ENCODE measurements around the gene UBE2J2. TPM values are rescaled to one million over a fixed set of nuclear protein-coding genes. Genes with fewer than 3 reads are reported as not detected.

Gene UBE2J2
- total and polyA plus RNA-seq, 10 donors: 39.1 to 69.7 (median 55.3) TPM

DNA sequence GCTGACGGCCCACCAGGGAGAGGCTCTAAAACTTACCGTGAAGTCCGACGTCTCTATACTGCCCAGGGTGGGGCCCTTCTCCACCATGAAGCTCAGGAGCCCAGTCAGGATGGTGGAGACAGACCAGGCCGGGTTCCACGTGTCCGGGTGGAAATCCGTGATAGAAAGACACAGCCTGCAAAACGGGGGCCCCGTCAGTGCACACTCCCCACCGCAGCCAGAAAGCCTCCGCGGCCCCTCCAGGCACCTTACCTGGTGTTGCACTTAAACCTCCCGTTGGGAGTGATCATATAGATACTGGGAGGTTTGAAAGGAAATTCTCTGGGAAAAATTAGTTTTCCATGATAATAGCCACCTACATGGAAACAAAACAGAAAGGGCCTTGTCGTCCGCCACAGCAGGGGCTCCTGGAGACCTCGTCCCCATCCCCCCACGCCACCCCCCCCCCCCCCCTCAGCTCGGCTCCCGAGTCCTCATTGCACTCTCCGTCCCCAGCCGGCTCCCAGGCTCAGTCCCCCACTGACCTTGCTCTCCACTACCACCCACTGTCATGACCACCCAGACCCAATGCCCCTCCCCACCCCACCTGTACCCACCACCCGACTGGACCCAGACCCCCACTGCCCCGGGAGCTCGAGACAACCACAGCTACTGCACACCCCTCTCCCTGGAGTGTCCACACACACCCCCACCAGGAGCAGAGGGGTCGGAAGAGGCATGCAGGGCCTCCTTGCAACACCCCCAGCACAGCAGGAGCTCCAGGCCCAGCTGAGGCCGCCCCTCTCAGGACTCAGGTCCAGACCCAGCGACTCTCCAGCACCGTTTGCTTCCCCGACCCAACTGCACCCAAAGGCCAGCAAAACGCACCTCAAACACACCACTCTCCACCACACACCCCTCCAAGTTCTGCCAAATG lies 16.4 kb downstream of the UBE2J2 start:
- intact Hi-C loops (cut with DNase I; ENCODE audit: low total_unique reads): no loop called here
- H3K4me3 ChIP-seq: no peak overlapping the region
- TF ChIP-seq POLR2A (IDR thresholded peaks at IDR 0.05) (no peak), POLR2AphosphoS5 (IDR thresholded peaks at IDR 0.05) (no peak), CTCF (IDR thresholded peaks at IDR 0.05 in 8 of 11, conservative IDR thresholded peaks at IDR 0.05 in 3 of 11) (no peak)
- DNase-seq: no peak
- 90 to 94% (median 94%) methylated on average over 27 to 31 of the region's 31 CpGs for WGBS, 5 donors
- H3K27ac ChIP-seq: no peak overlapping the region
- no peaks in the 10 kb centered on the region for H3K27me3 ChIP-seq (replicated peaks in 1 of 7)
- H3K36me3 ChIP-seq: peaks cover 0 to 100% (median 75%) of the 10 kb centered on the region in 6 donors
- H3K4me1 ChIP-seq: peaks cover 0 to 41% (median 28%) of the 10 kb centered on the region in 6 donors
- H3K9me3 ChIP-seq: no peaks in the 10 kb centered on the region

DNA sequence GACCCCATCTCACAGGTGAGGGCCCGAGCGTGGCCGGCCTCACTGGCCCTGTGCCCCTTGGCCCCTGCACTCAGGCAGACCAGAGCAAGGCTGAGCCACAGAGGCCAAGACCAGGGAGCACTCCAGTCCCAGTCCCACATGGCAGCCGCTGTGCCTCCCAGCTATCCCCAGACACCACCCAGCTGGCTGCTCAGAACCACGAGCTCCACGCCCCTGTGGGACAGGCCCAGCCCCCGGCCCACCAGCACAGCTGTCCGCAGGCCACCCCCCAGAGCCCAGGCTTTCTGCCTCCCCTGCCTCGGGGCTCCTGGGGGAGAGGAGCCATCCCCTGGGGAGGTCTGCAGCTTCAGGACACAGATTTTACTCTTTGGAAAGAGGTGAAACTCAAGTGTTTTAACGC lies 18.0 kb downstream of the UBE2J2 start:
- H3K36me3 ChIP-seq: peaks cover 0 to 93% (median 61%) of the 10 kb centered on the region in 6 donors
- intact Hi-C loops (cut with DNase I; ENCODE audit: low total_unique reads): no loop called here
- 91 to 97% (median 93%) methylated on average over 9 to 10 of the region's 10 CpGs for WGBS, 5 donors
- no peak for DNase-seq
- peaks cover 2 to 37% (median 25%) of the 10 kb centered on the region in 6 donors for H3K4me1 ChIP-seq
- TF ChIP-seq CTCF (IDR thresholded peaks at IDR 0.05 in 8 of 11, conservative IDR thresholded peaks at IDR 0.05 in 3 of 11): no peak
- H3K27ac ChIP-seq: no peak overlapping the region
- H3K27me3 ChIP-seq (replicated peaks in 1 of 7): no peaks in the 10 kb centered on the region
- H3K4me3 ChIP-seq: no peak overlapping the region
- no peaks in the 10 kb centered on the region for H3K9me3 ChIP-seq

DNA sequence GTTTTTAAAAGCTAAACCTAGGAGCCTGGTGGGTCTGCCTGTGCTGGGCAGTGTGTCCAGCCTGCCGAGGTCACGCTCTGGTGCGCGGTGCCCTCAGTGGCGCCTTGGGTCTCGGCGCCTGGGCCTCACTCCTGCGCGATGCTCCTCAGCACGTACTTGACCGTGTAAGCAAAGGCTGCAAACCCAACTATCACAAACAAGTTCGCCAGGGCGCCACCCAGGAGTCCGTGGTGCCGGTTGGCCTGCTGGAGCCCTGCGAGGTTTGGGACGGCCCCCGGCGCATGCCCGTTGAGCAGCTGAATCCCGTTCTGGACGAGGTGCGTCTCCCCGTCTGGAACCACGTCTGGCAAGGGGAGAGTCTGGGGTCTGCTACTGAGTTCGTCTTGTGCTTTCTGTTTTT lies 18.6 kb downstream of the UBE2J2 start:
- 95 to 99% (median 96%) methylated on average over 24 to 26 of the region's 26 CpGs for WGBS, 5 donors

More for the DNA sequence above, 18.6 kb downstream of the UBE2J2 start:
- intact Hi-C loops (cut with DNase I; ENCODE audit: low total_unique reads): no loop called here
- TF ChIP-seq CTCF (IDR thresholded peaks at IDR 0.05 in 8 of 11, conservative IDR thresholded peaks at IDR 0.05 in 3 of 11) (no peak), POLR2A (IDR thresholded peaks at IDR 0.05) (no peak), POLR2AphosphoS5 (IDR thresholded peaks at IDR 0.05) (no peak)
- DNase-seq: no peak
- H3K36me3 ChIP-seq: peaks cover 0 to 88% (median 60%) of the 10 kb centered on the region in 6 donors
- no peaks in the 10 kb centered on the region for H3K9me3 ChIP-seq
- H3K27me3 ChIP-seq (replicated peaks in 1 of 7): no peaks in the 10 kb centered on the region
- H3K27ac ChIP-seq: no peak overlapping the region
- peaks cover 3 to 37% (median 24%) of the 10 kb centered on the region in 6 donors for H3K4me1 ChIP-seq
- H3K4me3 ChIP-seq: no peak overlapping the region

All from spleen (tissue), 11 donors.